Skeletal muscle satellite cell (primary cell): Measurements from ENCODE around the gene B9D1.

Experiments used
- H3K27me3 ChIP-seq: 2 replicates; pipeline ENCODE4 v1.7.0; 2013; ENCODE audit warnings: low read length; ENCODE audit not compliant: control insufficient read depth, insufficient read depth
- H3K36me3 ChIP-seq: 2 replicates; pipeline ENCODE4 v1.7.0; 2013; ENCODE audit warnings: mild to moderate bottlenecking, control low read depth, low read length; ENCODE audit not compliant: insufficient read depth
- H3K4me1 ChIP-seq: 2 replicates; pipeline ENCODE4 v1.7.0; 2013; ENCODE audit warnings: low read length; ENCODE audit not compliant: control insufficient read depth, insufficient read depth
- H3K4me2 ChIP-seq: 2 replicates; pipeline ENCODE4 v1.7.0; 2013; ENCODE audit warnings: mild to moderate bottlenecking, low read length
- H3K4me3 ChIP-seq: 2 replicates; pipeline ENCODE4 v1.7.0; 2013; ENCODE audit warnings: low read length
- H3K9ac ChIP-seq: 2 replicates; pipeline ENCODE4 v1.7.0; 2013; ENCODE audit warnings: mild to moderate bottlenecking, low read depth, low read length, moderate library complexity
- H3K9me3 ChIP-seq: replicated peaks from 2 replicates; pipeline ENCODE4 v1.7.0; 2013; ENCODE audit warnings: mild to moderate bottlenecking, control low read depth, low read length
- small RNA-seq: library from RNA; depleted of rRNA; stranded (forward); fragments of <200 nt; gene quantifications from one replicate; pipeline ENCODE3, GENCODE V24; 2012

B9D1 gene

DNA sequence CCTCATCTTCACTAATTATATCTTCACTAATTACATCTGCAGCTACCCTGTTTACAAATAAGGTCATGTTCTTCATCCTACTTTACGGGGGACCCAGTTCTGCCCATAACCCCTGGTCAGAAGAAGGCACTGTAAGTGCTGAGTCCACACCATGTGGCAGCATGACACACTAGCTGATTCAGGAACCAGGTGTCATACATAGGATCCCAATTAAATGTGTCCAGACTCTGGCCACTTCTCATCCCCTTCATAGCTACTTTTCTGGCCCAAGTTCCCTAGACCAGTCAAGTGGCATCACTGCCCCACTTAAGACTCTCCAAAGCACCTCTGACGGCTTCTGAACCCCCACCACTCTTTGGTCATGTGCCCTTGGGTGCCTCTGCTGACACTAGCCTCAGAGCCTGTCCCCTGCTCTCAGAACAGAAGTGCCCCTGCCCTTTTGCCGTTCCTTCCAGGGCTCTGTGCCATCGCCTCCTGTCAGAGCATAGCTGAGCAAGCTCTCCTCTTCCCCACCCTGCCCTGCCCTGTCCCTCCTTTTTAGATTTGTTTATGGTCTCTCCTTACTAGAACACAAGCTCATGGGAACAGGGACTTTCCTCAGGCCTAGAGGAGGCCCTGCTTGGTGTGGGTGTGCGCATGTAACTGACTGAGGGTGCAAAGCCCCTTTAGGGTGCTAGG is 61.1 kb downstream of the B9D1 start:
- Histone ChIP-seq H3K36me3 (peaks cover 17% of the 10 kb centered on the region), H3K4me3 (no peak overlapping the region), H3K4me1 (peaks cover 23% of the 10 kb centered on the region), H3K4me2 (no peak overlapping the region), H3K27me3 (no peaks in the 10 kb centered on the region), H3K9me3 (no peaks in the 10 kb centered on the region), H3K9ac (no peak overlapping the region)

GRCh38 chr17:19299866-19300265 is 62.7 kb downstream of the B9D1 start:
- Histone ChIP-seq H3K4me2 (no peak overlapping the region), H3K36me3 (peaks cover 10% of the 10 kb centered on the region), H3K4me1 (peaks cover 23% of the 10 kb centered on the region), H3K9ac (no peak overlapping the region), H3K4me3 (no peak overlapping the region), H3K9me3 (no peaks in the 10 kb centered on the region), H3K27me3 (no peaks in the 10 kb centered on the region)

DNA sequence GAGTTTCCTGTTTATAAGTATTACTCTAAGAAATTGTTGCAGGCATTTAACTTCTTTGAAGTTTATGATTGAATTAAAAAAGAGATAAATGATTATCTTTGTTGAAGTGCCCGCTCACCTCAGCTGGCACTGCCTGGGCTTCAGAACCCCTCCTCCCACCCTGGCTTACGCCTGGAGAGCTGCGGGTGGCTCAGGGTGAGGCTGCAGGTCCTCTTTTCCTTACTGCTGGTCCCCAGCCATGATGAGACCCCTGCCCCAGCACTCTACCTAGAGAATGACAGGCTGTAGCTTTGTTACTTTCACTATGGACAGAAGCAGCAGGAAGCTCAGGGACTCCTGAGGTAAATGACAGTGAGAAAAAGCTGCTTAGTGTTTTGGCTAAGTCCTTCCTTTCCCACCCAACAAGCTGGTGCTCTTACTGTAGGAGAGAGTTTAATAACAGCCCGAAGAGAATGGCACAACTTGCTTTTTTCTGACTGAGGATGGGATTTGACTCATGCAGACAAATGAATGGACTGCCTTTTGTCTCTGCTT is 63.2 kb downstream of the B9D1 start:
- H3K4me1 ChIP-seq: peaks cover 18% of the 10 kb centered on the region
- H3K27me3 ChIP-seq: no peaks in the 10 kb centered on the region
- peaks cover 4% of the 10 kb centered on the region for H3K36me3 ChIP-seq

DNA sequence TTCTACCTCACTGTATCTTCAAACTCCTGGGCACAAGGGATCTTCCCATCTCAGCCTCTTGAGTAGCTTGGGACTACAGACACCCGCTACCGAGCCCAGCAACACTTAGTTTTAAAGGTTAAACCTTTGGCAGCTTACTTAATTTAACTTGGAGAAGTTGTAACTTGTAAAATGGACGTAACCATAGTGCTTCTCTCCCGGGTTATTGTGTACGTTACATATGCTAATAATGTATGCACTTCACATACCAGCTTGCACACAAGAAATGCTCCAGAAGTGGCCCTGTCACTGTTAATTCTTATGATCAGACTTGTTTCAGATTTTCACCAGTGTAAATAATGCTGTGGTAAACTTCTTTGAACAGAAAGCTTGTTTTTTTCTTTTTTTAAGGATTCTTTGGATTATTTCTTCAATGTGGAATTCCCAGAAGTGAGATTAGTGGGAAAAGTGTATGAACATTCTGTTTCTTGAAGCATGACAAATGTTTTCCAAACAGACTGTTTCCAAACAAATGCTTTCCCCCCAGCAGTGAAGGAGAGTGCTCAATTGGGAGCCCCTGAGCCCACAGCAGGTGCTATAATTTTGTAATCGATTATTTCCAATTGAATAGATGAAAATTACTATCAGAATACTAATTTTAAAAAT is 63.8 kb downstream of the B9D1 start:
- H3K9ac ChIP-seq: no peak overlapping the region
- no peak overlapping the region for H3K4me3 ChIP-seq
- H3K36me3 ChIP-seq: peaks cover 3% of the 10 kb centered on the region
- H3K4me2 ChIP-seq: no peak overlapping the region
- no peaks in the 10 kb centered on the region for H3K9me3 ChIP-seq
- H3K27me3 ChIP-seq: no peaks in the 10 kb centered on the region
- H3K4me1 ChIP-seq: peaks cover 13% of the 10 kb centered on the region

More for the DNA sequence above, 63.2 kb downstream of the B9D1 start:
- no peak overlapping the region for H3K4me2 ChIP-seq
- no peaks in the 10 kb centered on the region for H3K9me3 ChIP-seq
- H3K9ac ChIP-seq: no peak overlapping the region
- no peak overlapping the region for H3K4me3 ChIP-seq

DNA sequence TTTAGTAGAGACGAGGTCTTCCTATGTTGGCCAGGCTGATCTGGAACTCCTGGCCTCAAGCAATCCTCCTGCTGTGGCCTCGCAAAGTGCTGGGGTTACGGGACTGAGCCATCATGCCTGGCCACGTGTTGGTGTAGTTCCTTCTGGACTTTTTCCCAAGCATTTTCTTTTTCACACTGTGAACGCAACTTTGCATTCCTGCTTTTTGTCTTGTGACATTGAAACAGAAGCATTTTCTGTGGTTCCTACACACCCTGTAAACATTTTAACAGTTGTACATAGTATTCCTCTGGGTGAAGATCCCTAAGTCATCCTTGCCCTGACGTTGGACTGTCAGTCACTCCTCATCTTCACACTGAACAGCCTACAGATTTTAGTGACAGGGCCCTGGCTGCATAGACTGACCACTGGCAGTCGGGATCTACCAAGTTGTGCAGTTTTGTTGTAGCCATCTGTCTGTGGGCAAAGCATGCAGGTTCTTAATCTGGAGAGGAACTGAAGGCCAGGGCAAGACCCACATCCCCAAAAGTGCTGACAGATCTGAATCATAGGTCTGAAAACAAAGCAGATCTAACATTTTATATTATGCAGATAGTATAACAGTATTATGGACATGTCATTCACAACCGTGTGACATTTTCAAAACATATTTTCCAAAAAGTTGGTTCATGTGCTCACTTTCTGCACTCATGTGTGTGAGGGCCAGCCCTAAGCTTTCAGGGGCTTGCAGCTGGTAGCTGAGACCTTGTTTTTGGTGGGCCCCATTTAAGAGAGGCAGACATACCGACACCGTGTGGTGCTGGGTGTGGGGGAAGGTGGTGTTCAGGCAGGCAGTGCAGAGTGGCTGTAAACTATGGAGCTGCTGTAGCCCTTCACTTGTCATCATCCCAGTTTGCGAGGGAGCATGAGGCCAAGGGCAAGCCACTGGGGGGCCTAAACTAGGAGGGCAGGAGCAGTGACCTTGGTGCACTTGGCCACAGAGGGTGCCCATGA is 65.4 kb downstream of the B9D1 start:
- Histone ChIP-seq H3K4me2 (no peak overlapping the region), H3K4me3 (no peak overlapping the region), H3K36me3 (peaks cover 3% of the 10 kb centered on the region), H3K9ac (no peak overlapping the region), H3K27me3 (no peaks in the 10 kb centered on the region), H3K9me3 (no peaks in the 10 kb centered on the region), H3K4me1 (no peaks in the 10 kb centered on the region)

DNA sequence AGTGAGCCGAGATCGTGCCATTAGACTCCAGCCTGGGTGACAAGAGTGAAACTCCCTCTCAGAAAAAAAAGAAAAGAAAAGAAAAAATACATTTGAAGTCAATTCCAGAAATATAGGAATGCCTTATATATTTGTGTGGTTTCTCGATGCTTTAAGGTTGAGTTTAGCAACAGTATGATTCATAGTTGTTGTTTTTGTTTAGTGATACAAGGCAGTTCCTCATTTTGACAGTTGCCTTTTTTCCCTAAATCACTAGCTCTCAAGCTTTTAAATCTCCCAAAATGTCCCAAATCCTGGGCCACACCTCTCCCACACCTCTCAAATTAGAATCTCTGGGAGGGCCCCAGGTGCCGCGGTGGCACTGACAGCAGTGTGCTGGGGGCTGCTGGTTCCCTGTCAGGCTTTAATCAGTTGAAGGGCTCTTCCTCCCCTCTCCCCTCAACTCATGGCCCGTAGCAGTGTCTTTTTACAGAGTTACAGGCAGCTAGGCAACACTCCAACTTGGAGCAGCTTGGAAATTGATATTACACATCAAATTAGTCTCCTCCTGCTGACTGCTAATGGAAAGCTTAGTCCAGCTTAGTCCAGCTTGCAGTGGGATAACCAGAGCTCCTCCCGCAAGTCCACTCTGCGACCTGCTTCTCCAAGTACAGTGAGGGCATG is 66.9 kb downstream of the B9D1 start:
- H3K9me3 ChIP-seq: no peaks in the 10 kb centered on the region
- no peaks in the 10 kb centered on the region for H3K4me1 ChIP-seq
- no peak overlapping the region for H3K9ac ChIP-seq
- no peak overlapping the region for H3K4me2 ChIP-seq
- no peaks in the 10 kb centered on the region for H3K27me3 ChIP-seq
- no peak overlapping the region for H3K4me3 ChIP-seq
- peaks cover 3% of the 10 kb centered on the region for H3K36me3 ChIP-seq

DNA sequence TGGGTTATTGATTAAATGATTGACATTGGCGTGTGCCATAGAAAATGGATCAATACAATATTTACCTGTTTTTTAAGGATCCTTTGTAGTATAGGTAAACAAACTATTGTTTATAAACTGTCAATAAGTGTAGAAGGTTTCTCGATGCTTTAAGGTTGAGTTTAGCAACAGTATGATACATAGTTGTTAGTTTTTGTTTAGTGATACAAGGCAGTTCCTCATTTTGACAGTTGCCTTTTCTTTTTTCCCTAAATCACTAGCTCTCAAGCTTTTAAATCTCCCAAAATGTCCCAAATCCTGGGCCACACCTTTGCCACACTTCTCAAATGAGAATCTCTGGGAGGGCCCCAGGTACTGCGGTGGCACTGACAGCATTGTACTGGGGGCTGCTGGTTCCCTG is 68.1 kb downstream of the B9D1 start:
- no peaks in the 10 kb centered on the region for H3K9me3 ChIP-seq
- no peaks in the 10 kb centered on the region for H3K27me3 ChIP-seq
- no peak overlapping the region for H3K4me2 ChIP-seq
- H3K36me3 ChIP-seq: peaks cover 3% of the 10 kb centered on the region
- H3K4me1 ChIP-seq: peaks cover 3% of the 10 kb centered on the region
- H3K9ac ChIP-seq: no peak overlapping the region
- H3K4me3 ChIP-seq: no peak overlapping the region

Small RNA genes lying within 50 kb of the gene (small RNA-seq; reads per million reads assigned to genes)
- 0.49 reads per million for gene MIR1180
